SU-DHL-6 (cell line): ENCODE data around the gene ARHGAP22.

Source experiments
- CTCF ChIP-seq: fragments of 200-600 bp; sonication (generic); IDR thresholded peaks from one replicate; pipeline ENCODE4 v1.5.1; 2017; ENCODE audit warnings: antibody characterized with exemption, mild to moderate bottlenecking, low read length, moderate library complexity; ENCODE audit not compliant: insufficient read depth, poor library complexity, severe bottlenecking
- EZH2phosphoT487 ChIP-seq: fragments of 200-600 bp; sonication (generic), shearing (Covaris generic); conservative IDR thresholded peaks from 2 replicates; pipeline ENCODE4 v1.6.1; 2018; ENCODE audit warnings: mild to moderate bottlenecking, antibody characterized with exemption, low read length, moderate library complexity, mixed read lengths

- TF ChIP-seq CTCF (no peak), EZH2phosphoT487 (no peak)
These were observed 27.3 kb upstream of the ARHGAP22 start for GRCh38 chr10:48632166-48632565.
